GM12878 (cell line): Measurements from ENCODE around the gene PSMD1. TPM values are rescaled to one million over a fixed set of nuclear protein-coding genes. Genes with fewer than 3 reads are reported as not detected.

ENCODE experiments used
- ATF7 ChIP-seq: fragments of 450-650 bp; IDR thresholded peaks from 2 replicates; pipeline ENCODE4 v1.6.1; 2016; ENCODE audit warnings: low read depth, mild to moderate bottlenecking
- BCL11A ChIP-seq: IDR thresholded peaks from 2 replicates; pipeline ENCODE4 v1.6.1; 2011; ENCODE audit warnings: low read depth, low read length
- CBX3 ChIP-seq: fragments of 200-600 bp; sonication (generic); IDR thresholded peaks from 2 replicates; pipeline ENCODE4 v1.6.1; 2016; ENCODE audit warnings: low read depth, borderline replicate concordance
- CHD2 ChIP-seq: IDR thresholded peaks from 2 replicates; pipeline ENCODE4 v1.6.1; 2011; ENCODE audit warnings: low read depth, low read length, improper control_type of control experiment, borderline replicate concordance
- CHD4 ChIP-seq: fragments of 200-600 bp; sonication (generic); IDR thresholded peaks from 2 replicates; pipeline ENCODE4 v1.6.1; 2016; ENCODE audit warnings: mild to moderate bottlenecking
- CREB1 ChIP-seq: IDR thresholded peaks from 2 replicates; pipeline ENCODE4 v1.6.1; 2012; ENCODE audit warnings: low read depth, mild to moderate bottlenecking, inconsistent platforms
- DPF2 ChIP-seq: fragments of 450-650 bp; IDR thresholded peaks from 2 replicates; pipeline ENCODE4 v1.6.1; 2017; ENCODE audit warnings: mild to moderate bottlenecking
- EP300 ChIP-seq, 2 experiments: fragments of 150-350 bp in 1 of 2; IDR thresholded peaks; 2 replicates each; pipeline ENCODE4 v1.6.1; 2011 to 2012; ENCODE audit warnings: low read depth in 2 of 2, low read length in 2 of 2, borderline replicate concordance in 1 of 2, improper control_type of control experiment in 1 of 2, inconsistent platforms in 1 of 2; ENCODE audit not compliant: control insufficient read depth in 1 of 2
- GABPA ChIP-seq: IDR thresholded peaks from 2 replicates; pipeline ENCODE4 v1.6.1; 2014; ENCODE audit warnings: antibody characterized with exemption, low read depth, mild to moderate bottlenecking, inconsistent platforms
- HDAC2 ChIP-seq: fragments of 200-600 bp; sonication (generic); IDR thresholded peaks from 2 replicates; pipeline ENCODE4 v1.6.1; 2017
- KDM1A ChIP-seq: fragments of 200-600 bp; sonication (generic); IDR thresholded peaks from 2 replicates; pipeline ENCODE4 v1.6.1; 2016; ENCODE audit warnings: borderline replicate concordance
- MEF2B ChIP-seq: fragments of 450-650 bp; IDR thresholded peaks from 2 replicates; pipeline ENCODE4 v1.6.1; 2018; ENCODE audit warnings: mild to moderate bottlenecking, moderate library complexity; ENCODE audit not compliant: partially characterized antibody, poor library complexity, severe bottlenecking
- MYC ChIP-seq: IDR thresholded peaks from 2 replicates; pipeline ENCODE4 v1.6.1; 2011; ENCODE audit warnings: mild to moderate bottlenecking, low read length, moderate library complexity, inconsistent platforms; ENCODE audit not compliant: insufficient read depth, insufficient replicate concordance, insufficient read length, severe bottlenecking
- NFXL1 ChIP-seq: fragments of 450-650 bp; IDR thresholded peaks from 2 replicates; pipeline ENCODE4 v1.6.1; 2017; ENCODE audit warnings: antibody characterized with exemption, mild to moderate bottlenecking, borderline replicate concordance
- NRF1 ChIP-seq: conservative IDR thresholded peaks from 2 replicates; pipeline ENCODE4 v1.6.1; 2011; ENCODE audit warnings: mild to moderate bottlenecking, low read depth, low read length, improper control_type of control experiment
- PML ChIP-seq: IDR thresholded peaks from 2 replicates; pipeline ENCODE4 v1.6.1; 2012; ENCODE audit warnings: low read length, inconsistent platforms
- POLR2A ChIP-seq: IDR thresholded peaks from 2 replicates; pipeline ENCODE4 v1.6.1; 2011; ENCODE audit warnings: low read depth, mild to moderate bottlenecking, low read length
- RUNX3 ChIP-seq: IDR thresholded peaks from 2 replicates; pipeline ENCODE4 v1.6.1; 2012; ENCODE audit warnings: low read length, inconsistent platforms
- SIN3A ChIP-seq: IDR thresholded peaks from 2 replicates; pipeline ENCODE4 v1.6.1; 2012; ENCODE audit warnings: low read depth, low read length, improper control_type of control experiment
- SMARCA5 ChIP-seq: fragments of 450-650 bp; IDR thresholded peaks from 2 replicates; pipeline ENCODE4 v1.6.1; 2017; ENCODE audit warnings: mild to moderate bottlenecking
- SMC3 ChIP-seq: IDR thresholded peaks from 2 replicates; pipeline ENCODE4 v1.6.1; 2011; ENCODE audit warnings: low read length, improper control_type of control experiment, borderline replicate concordance
- SPI1 ChIP-seq: IDR thresholded peaks from 2 replicates; pipeline ENCODE4 v1.6.1; 2011; ENCODE audit warnings: low read depth, mild to moderate bottlenecking, low read length, moderate library complexity, borderline replicate concordance; ENCODE audit not compliant: insufficient read depth
- STAT1 ChIP-seq: fragments of 450-650 bp; conservative IDR thresholded peaks from 2 replicates; pipeline ENCODE4 v1.6.1; 2014; ENCODE audit warnings: antibody characterized with exemption, mild to moderate bottlenecking
- SUZ12 ChIP-seq: fragments of 200-600 bp; sonication (generic); IDR thresholded peaks from one replicate; pipeline ENCODE4 v1.6.1; 2018; ENCODE audit warnings: antibody characterized with exemption, mild to moderate bottlenecking; ENCODE audit not compliant: unreplicated experiment
- TAF1 ChIP-seq: IDR thresholded peaks from 2 replicates; pipeline ENCODE4 v1.6.1; 2011; ENCODE audit warnings: mild to moderate bottlenecking, low read depth, low read length, borderline replicate concordance
- ZNF24 ChIP-seq: fragments of 450-650 bp; IDR thresholded peaks from 2 replicates; pipeline ENCODE4 v1.6.1; 2017; ENCODE audit warnings: antibody characterized with exemption, mild to moderate bottlenecking
- polyA plus RNA-seq, 11 experiments: library from polyadenylated mRNA; depleted of rRNA in 4 of 11; unstranded in 6 of 11; stranded (reverse) in 5 of 11; fragments of >200 nt; fragmentation: Nextera tagmentation in 4 of 11; fragmentation: Illumina TruSeq in 1 of 11; extraction: Ambion mirVana in 4 of 11; extraction: Trizol in 1 of 11; gene quantifications; 1 replicate in 1 of 11; 2 replicates in 10 of 11; pipeline versions ENCODE4 v1.2.1 to v1.2.3, GENCODE V29; 2011 to 2016; ENCODE audit warnings: inconsistent platforms in 2 of 11, missing spikeins in 2 of 11, low read depth in 1 of 11
- total RNA-seq, 4 experiments: library from RNA; depleted of rRNA in 3 of 4; stranded (reverse); fragments of >200 nt in 3 of 4; fragmentation: Illumina TruSeq in 1 of 4; extraction: Trizol in 1 of 4; gene quantifications; 2 replicates each; pipeline versions ENCODE4 v1.2.1 to v1.2.3, GENCODE V29; 2013 to 2021
- TF ChIP-seq, protein P1 (sequence below): IDR thresholded peaks from 2 replicates; pipeline ENCODE4 v1.6.1; 2012; ENCODE audit warnings: low read depth, low read length, improper control_type of control experiment
- TF ChIP-seq, protein P2 (sequence below): fragments of 150-350 bp; IDR thresholded peaks from 2 replicates; pipeline ENCODE4 v1.6.1; 2014; ENCODE audit warnings: mild to moderate bottlenecking, low read depth, low read length
- TF ChIP-seq, protein P3 (sequence below): IDR thresholded peaks from 2 replicates; pipeline ENCODE4 v1.6.1; 2011; ENCODE audit warnings: low read depth, low read length, improper control_type of control experiment, borderline replicate concordance
- TF ChIP-seq, protein P4 (sequence below): fragments of 450-650 bp; IDR thresholded peaks from 2 replicates; pipeline ENCODE4 v1.6.1; 2018; ENCODE audit warnings: borderline replicate concordance, mild to moderate bottlenecking; ENCODE audit not compliant: partially characterized antibody

Gene PSMD1
- total and polyA plus RNA-seq, 10 of the 15 experiments (the other 5 are each of a cell fraction or from before 2014, with no cell fraction given): 87.4 to 220 (median 139) TPM

DNA sequence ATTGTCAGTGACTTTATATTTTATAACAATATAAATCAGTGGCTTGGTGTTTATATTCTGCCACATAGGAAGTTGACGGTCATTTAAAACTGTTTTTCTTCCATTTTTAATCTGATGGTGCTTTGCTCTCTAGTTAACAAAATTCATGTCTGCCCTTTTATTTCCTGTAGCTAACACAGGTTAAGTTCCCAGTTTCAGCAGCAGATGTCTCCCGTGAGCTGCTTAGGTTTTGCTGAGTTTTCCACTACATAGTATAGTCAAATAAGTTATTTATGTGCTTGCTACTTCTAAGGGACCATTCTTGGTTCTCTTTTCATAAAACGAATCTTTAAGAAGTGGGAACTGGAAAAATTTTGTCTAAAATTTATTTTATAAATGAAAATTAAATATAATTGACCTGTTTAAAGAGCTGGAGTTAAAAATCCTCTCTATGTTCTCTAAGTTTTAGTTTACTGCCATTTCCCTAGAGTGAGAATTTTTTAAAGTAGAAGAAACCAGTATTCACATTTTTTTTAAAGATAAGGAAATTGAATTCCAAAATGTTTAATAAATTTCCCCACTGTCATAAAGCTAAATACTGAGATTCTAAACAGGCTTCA is 47.5 kb downstream of the PSMD1 start (continued):
- TF ChIP-seq MEF2B (no peak), PML (no peak), ZNF24 (no peak), SPI1 (no peak), NFXL1 (no peak), CHD4 (no peak), POLR2A (no peak), CBX3 (no peak), HDAC2 (no peak), CREB1 (no peak), SMC3 (peak; percentile 93), ATF7 (0 out of 2 replicates have a peak, but pooled peaks have one; percentile 33), GABPA (no peak), SMARCA5 (no peak), SIN3A (no peak), STAT1 (no peak), SUZ12 (no peak), EP300 (IDR thresholded peaks at IDR 0.05; ENCODE audit: borderline replicate concordance in 1 of 2, control insufficient read depth in 1 of 2, low read depth in 2 of 2, low read length in 2 of 2) (no peak), RUNX3 (peak; percentile 6; the same call in 1 of the 2 replicates), NRF1 (no peak), CHD2 (no peak), BCL11A (no peak), KDM1A (no peak), TAF1 (no peak), MYC (no peak), DPF2 (no peak)
- TF ChIP-seq, protein P1, sequence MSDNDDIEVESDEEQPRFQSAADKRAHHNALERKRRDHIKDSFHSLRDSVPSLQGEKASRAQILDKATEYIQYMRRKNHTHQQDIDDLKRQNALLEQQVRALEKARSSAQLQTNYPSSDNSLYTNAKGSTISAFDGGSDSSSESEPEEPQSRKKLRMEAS: no peak
- TF ChIP-seq, protein P2, sequence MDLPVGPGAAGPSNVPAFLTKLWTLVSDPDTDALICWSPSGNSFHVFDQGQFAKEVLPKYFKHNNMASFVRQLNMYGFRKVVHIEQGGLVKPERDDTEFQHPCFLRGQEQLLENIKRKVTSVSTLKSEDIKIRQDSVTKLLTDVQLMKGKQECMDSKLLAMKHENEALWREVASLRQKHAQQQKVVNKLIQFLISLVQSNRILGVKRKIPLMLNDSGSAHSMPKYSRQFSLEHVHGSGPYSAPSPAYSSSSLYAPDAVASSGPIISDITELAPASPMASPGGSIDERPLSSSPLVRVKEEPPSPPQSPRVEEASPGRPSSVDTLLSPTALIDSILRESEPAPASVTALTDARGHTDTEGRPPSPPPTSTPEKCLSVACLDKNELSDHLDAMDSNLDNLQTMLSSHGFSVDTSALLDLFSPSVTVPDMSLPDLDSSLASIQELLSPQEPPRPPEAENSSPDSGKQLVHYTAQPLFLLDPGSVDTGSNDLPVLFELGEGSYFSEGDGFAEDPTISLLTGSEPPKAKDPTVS: no peak
- TF ChIP-seq, protein P3, sequence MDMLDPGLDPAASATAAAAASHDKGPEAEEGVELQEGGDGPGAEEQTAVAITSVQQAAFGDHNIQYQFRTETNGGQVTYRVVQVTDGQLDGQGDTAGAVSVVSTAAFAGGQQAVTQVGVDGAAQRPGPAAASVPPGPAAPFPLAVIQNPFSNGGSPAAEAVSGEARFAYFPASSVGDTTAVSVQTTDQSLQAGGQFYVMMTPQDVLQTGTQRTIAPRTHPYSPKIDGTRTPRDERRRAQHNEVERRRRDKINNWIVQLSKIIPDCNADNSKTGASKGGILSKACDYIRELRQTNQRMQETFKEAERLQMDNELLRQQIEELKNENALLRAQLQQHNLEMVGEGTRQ: no peak
- TF ChIP-seq, protein P4, sequence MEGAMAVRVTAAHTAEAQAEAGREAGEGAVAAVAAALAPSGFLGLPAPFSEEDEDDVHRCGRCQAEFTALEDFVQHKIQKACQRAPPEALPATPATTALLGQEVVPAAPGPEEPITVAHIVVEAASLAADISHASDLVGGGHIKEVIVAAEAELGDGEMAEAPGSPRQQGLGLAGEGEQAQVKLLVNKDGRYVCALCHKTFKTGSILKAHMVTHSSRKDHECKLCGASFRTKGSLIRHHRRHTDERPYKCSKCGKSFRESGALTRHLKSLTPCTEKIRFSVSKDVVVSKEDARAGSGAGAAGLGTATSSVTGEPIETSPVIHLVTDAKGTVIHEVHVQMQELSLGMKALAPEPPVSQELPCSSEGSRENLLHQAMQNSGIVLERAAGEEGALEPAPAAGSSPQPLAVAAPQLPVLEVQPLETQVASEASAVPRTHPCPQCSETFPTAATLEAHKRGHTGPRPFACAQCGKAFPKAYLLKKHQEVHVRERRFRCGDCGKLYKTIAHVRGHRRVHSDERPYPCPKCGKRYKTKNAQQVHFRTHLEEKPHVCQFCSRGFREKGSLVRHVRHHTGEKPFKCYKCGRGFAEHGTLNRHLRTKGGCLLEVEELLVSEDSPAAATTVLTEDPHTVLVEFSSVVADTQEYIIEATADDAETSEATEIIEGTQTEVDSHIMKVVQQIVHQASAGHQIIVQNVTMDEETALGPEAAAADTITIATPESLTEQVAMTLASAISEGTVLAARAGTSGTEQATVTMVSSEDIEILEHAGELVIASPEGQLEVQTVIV: no peak
